IMR-90 (cell line): ENCODE data around the gene FOXC2. TPM values are rescaled to one million over a fixed set of nuclear protein-coding genes. Genes with fewer than 3 reads are reported as not detected.

Source experiments
- ATAC-seq: fragments of 200-7000 bp; cut with Tn5 transposase; 2 replicates; pipeline ENCODE4 v1.9.1; 2020; ENCODE audit warnings: low read depth, mild to moderate bottlenecking, moderate library complexity
- BruUV-seq: library from RNA; stranded (reverse); fragments of 400-500 nt; replicated peaks from 2 replicates; lab custom pipeline; 2021; lab: Mats Ljungman, UMichigan
- CTCF ChIA-PET: fragments of 300-600 bp; formaldehyde crosslinking; extraction: SDS; loops from one replicate; lab custom pipeline; 2021; ENCODE audit warnings: antibody characterized with exemption; lab: Yijun Ruan, JAX
- POLR2A ChIA-PET: fragments of 300-600 bp; sonication (Branson Sonifier 250); formaldehyde crosslinking; loops from one replicate; lab custom pipeline; 2022; ENCODE audit warnings: antibody characterized with exemption; ENCODE audit not compliant: unreplicated experiment; lab: Charles Lee
- DNase-seq: peaks from one replicate; pipeline ENCODE4 v3.0.0; 2013
- H2AFZ ChIP-seq: replicated peaks from 2 replicates; pipeline ENCODE3; 2013; ENCODE audit warnings: low read length, mild to moderate bottlenecking; ENCODE audit not compliant: poor library complexity
- H2AK5ac ChIP-seq: 2 replicates; pipeline ENCODE4 v1.6.1; 2013; ENCODE audit warnings: low read depth, low read length, inconsistent platforms
- H2AK9ac ChIP-seq: replicated peaks from 2 replicates; pipeline ENCODE3; 2013; ENCODE audit warnings: mild to moderate bottlenecking, low read depth, low read length, moderate library complexity; ENCODE audit not compliant: poor library complexity
- H2BK120ac ChIP-seq: 2 replicates; pipeline ENCODE4 v1.6.1; 2013; ENCODE audit warnings: low read depth, low read length, inconsistent platforms
- H2BK15ac ChIP-seq: 3 replicates; pipeline ENCODE4 v1.6.1; 2013; ENCODE audit warnings: low read depth, low read length, inconsistent platforms
- H2BK20ac ChIP-seq: 2 replicates; pipeline ENCODE4 v1.6.1; 2013; ENCODE audit warnings: low read depth, mild to moderate bottlenecking, inconsistent platforms, low read length, moderate library complexity
- H2BK5ac ChIP-seq: 2 replicates; pipeline ENCODE4 v1.6.1; 2013; ENCODE audit warnings: mild to moderate bottlenecking, low read depth, low read length, inconsistent platforms; ENCODE audit not compliant: poor library complexity, severe bottlenecking
- H3K14ac ChIP-seq: replicated peaks from 2 replicates; pipeline ENCODE4 v1.6.1; 2013; ENCODE audit warnings: low read depth, low read length, inconsistent platforms
- H3K18ac ChIP-seq: 2 replicates; pipeline ENCODE4 v1.6.1; 2013; ENCODE audit warnings: low read depth, low read length, control low read depth
- H3K23ac ChIP-seq: 2 replicates; pipeline ENCODE4 v1.6.1; 2013; ENCODE audit warnings: low read depth, low read length, inconsistent platforms
- H3K27ac ChIP-seq: 2 replicates; pipeline ENCODE4 v1.5.1; 2013; ENCODE audit warnings: mild to moderate bottlenecking, control low read depth, low read length; ENCODE audit not compliant: insufficient read depth
- H3K27me3 ChIP-seq: 2 replicates; pipeline ENCODE4 v1.6.1; 2013; ENCODE audit warnings: low read length; ENCODE audit not compliant: control insufficient read depth, insufficient read depth
- H3K36me3 ChIP-seq: 2 replicates; pipeline ENCODE4 v1.6.1; 2013; ENCODE audit warnings: low read length, mixed read lengths; ENCODE audit not compliant: control insufficient read depth, insufficient read depth
- H3K4ac ChIP-seq: 2 replicates; pipeline ENCODE4 v1.6.1; 2013; ENCODE audit warnings: low read depth, low read length, inconsistent platforms
- H3K4me1 ChIP-seq: 2 replicates; pipeline ENCODE4 v1.6.1; 2013; ENCODE audit warnings: low read length, mixed read lengths; ENCODE audit not compliant: control insufficient read depth, insufficient read depth
- H3K4me2 ChIP-seq: 2 replicates; pipeline ENCODE4 v1.6.1; 2013; ENCODE audit warnings: low read depth, mild to moderate bottlenecking, control low read depth, low read length, moderate library complexity
- H3K4me3 ChIP-seq: 2 replicates; pipeline ENCODE4 v1.5.1; 2013; ENCODE audit warnings: low read depth, mild to moderate bottlenecking, control low read depth, low read length, moderate library complexity; ENCODE audit not compliant: insufficient read depth
- H3K56ac ChIP-seq: 2 replicates; pipeline ENCODE4 v1.6.1; 2013; ENCODE audit warnings: low read length, inconsistent platforms; ENCODE audit not compliant: insufficient read depth; ENCODE audit errors: extremely low read depth
- H3K79me1 ChIP-seq, 2 experiments: 2 replicates each; pipeline ENCODE4 v1.6.1; 2013; ENCODE audit warnings: low read length in 2 of 2, inconsistent platforms in 1 of 2, low read depth in 1 of 2
- H3K9ac ChIP-seq: 2 replicates; pipeline ENCODE4 v1.6.1; 2013; ENCODE audit warnings: low read depth, low read length, control low read depth
- H3K9me1 ChIP-seq: 2 replicates; pipeline ENCODE4 v1.6.1; 2013; ENCODE audit warnings: low read length, inconsistent platforms; ENCODE audit not compliant: insufficient read depth
- H3K9me3 ChIP-seq: 2 replicates; pipeline ENCODE4 v1.6.1; 2013; ENCODE audit warnings: low read length; ENCODE audit not compliant: control insufficient read depth, insufficient read depth
- H4K20me1 ChIP-seq: 2 replicates; pipeline ENCODE4 v1.6.1; 2013; ENCODE audit warnings: low read length, inconsistent platforms; ENCODE audit not compliant: insufficient read depth
- H4K5ac ChIP-seq: 2 replicates; pipeline ENCODE4 v1.6.1; 2013; ENCODE audit warnings: mild to moderate bottlenecking, low read depth, low read length, control low read depth
- H4K8ac ChIP-seq, 2 experiments: 2 replicates each; pipeline ENCODE4 v1.6.1; 2013; ENCODE audit warnings: low read depth in 2 of 2, low read length in 2 of 2, control low read depth in 1 of 2, inconsistent platforms in 1 of 2
- H4K91ac ChIP-seq: 2 replicates; pipeline ENCODE4 v1.6.1; 2013; ENCODE audit warnings: low read depth, low read length, inconsistent platforms; ENCODE audit not compliant: insufficient read depth
- BHLHE40 ChIP-seq: fragments of 150-350 bp; IDR thresholded peaks from 2 replicates; pipeline ENCODE4 v1.6.1; 2016; ENCODE audit warnings: mild to moderate bottlenecking, low read depth, low read length
- CHD1 ChIP-seq: IDR thresholded peaks from 2 replicates; pipeline ENCODE4 v1.6.1; 2012; ENCODE audit warnings: low read depth, low read length, improper control_type of control experiment
- CTCF ChIP-seq: conservative IDR thresholded peaks from 2 replicates; pipeline ENCODE4 v1.5.1; 2012; ENCODE audit warnings: mild to moderate bottlenecking, low read depth, low read length, improper control_type of control experiment
- FOS ChIP-seq: fragments of 150-350 bp; IDR thresholded peaks from 2 replicates; pipeline ENCODE4 v1.6.1; 2016; ENCODE audit warnings: low read depth, low read length
- MAFK ChIP-seq: IDR thresholded peaks from 2 replicates; pipeline ENCODE4 v1.6.1; 2012; ENCODE audit warnings: low read depth, low read length, improper control_type of control experiment
- MXI1 ChIP-seq: IDR thresholded peaks from 2 replicates; pipeline ENCODE4 v1.6.1; 2012; ENCODE audit warnings: low read depth, mild to moderate bottlenecking, low read length, moderate library complexity, borderline replicate concordance
- NFE2L2 ChIP-seq: fragments of 150-350 bp; IDR thresholded peaks from 2 replicates; pipeline ENCODE4 v1.6.1; 2016; ENCODE audit warnings: low read depth, mild to moderate bottlenecking, low read length
- POLR2A ChIP-seq: IDR thresholded peaks from 2 replicates; pipeline ENCODE4 v1.6.1; 2012; ENCODE audit warnings: mild to moderate bottlenecking, low read depth, low read length
- RAD21 ChIP-seq: IDR thresholded peaks from 2 replicates; pipeline ENCODE4 v1.6.1; 2012; ENCODE audit warnings: low read length, improper control_type of control experiment
- RFX5 ChIP-seq: IDR thresholded peaks from 2 replicates; pipeline ENCODE4 v1.8.0; 2012; ENCODE audit warnings: low read depth, mild to moderate bottlenecking, low read length, moderate library complexity
- SMC3 ChIP-seq: fragments of 150-350 bp; IDR thresholded peaks from 2 replicates; pipeline ENCODE4 v1.6.1; 2016; ENCODE audit warnings: low read depth, mild to moderate bottlenecking, antibody characterized with exemption, low read length, moderate library complexity
- USF2 ChIP-seq: fragments of 150-350 bp; IDR thresholded peaks from 2 replicates; pipeline ENCODE4 v1.6.1; 2017; ENCODE audit warnings: mild to moderate bottlenecking, antibody characterized with exemption, low read length, low read depth
- WGBS, 2 experiments: methylation state at CpG; one replicate each; pipeline versions ENCODE4 v1.1.5 to v1.1.7; 2013; ENCODE audit warnings: missing lambda C conversion rate in 2 of 2; ENCODE audit not compliant: insufficient read length in 1 of 2; ENCODE audit errors: extremely low coverage in 2 of 2; 5-methylcytosine and 5-hydroxymethylcytosine counted together
- dilution Hi-C: fragments of 300-500 bp; cut with HindIII; formaldehyde crosslinking; loops from one replicate; pipeline ENCODE4 v1.14.3; 2018; ENCODE audit warnings: low sequenced_read_pairs; ENCODE audit not compliant: unreplicated experiment
- in situ Hi-C: fragments of 300-500 bp; cut with MboI; formaldehyde crosslinking; loops from 3 replicates; pipeline ENCODE4 v1.14.3; 2019; ENCODE audit warnings: low sequenced_read_pairs, inconsistent platforms, mixed read lengths
- intact Hi-C: fragments of 100-400 bp; cut with micrococcal nuclease; formaldehyde crosslinking; loops from 2 replicates; pipeline ENCODE4 v1.10.0; 2022
- polyA plus RNA-seq, 3 experiments: library from polyadenylated mRNA; depleted of rRNA; stranded (reverse); fragments of >200 nt; gene quantifications; 2 replicates each; pipeline ENCODE4 v1.2.3, GENCODE V29; 2012; ENCODE audit warnings: low replicate concordance in 1 of 3
- total RNA-seq: library from RNA; depleted of rRNA; stranded (reverse); fragments of >200 nt; gene quantifications from 2 replicates; pipeline ENCODE4 v1.2.3, GENCODE V29; 2012
- TF ChIP-seq, protein P1 (sequence below): fragments of 150-350 bp; IDR thresholded peaks from 2 replicates; pipeline ENCODE4 v1.6.1; 2016; ENCODE audit warnings: low read depth, mild to moderate bottlenecking, low read length, moderate library complexity, borderline replicate concordance

The FOXC2 gene
- total and polyA plus RNA-seq, 2 of the 4 experiments (the other 2 are of a cell fraction) = 0.90 to 6.4 TPM

DNA sequence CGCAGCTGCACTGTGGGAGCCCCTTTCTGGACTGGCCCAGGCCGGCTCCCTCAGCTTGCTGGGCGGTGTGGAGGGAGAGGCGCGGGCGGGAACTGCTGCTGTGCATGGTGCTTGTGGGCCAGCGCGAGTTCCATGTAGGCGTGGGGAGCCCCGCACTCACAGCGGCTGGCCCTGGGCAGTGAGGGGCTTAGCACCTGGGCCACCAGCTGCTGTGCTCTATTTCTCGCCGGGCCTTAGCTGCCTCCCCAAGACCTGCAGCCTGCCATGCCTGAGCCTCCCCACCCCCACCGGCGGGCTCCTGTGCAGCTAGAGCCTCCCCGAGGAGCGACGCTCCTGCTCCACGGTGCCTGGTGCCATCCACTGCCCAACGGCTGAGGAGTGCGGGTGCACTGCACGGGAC, 13.3 kb upstream of the FOXC2 start:
- H3K79me1 ChIP-seq = peaks cover 18 to 43% of the 10 kb centered on the region in 2 experiments
- no peak overlapping the region for H4K91ac ChIP-seq
- in situ Hi-C loops = no loop called here
- peaks cover 19% of the 10 kb centered on the region for H3K36me3 ChIP-seq
- H4K20me1 ChIP-seq = no peaks in the 10 kb centered on the region
- dilution Hi-C loops = no loop called here
- WGBS, 2 experiments = 100% methylated on average over 6 of the region's 22 CpGs; no CpG with 5 or more reads in 1 of the 2 experiments
- no peak overlapping the region for H2BK20ac ChIP-seq
- no peak overlapping the region for H3K4me3 ChIP-seq
- ATAC-seq (no peak), DNase-seq (no peak)
- no peak overlapping the region for H2BK5ac ChIP-seq
- no peak overlapping the region for H3K4ac ChIP-seq
- no peak overlapping the region for H2AK9ac ChIP-seq
- peaks cover 7% of the 10 kb centered on the region for H3K9me1 ChIP-seq
- H2BK120ac ChIP-seq = no peak overlapping the region
- no TSS peak for BruUV-seq
- no peaks in the 10 kb centered on the region for H3K9me3 ChIP-seq
- H3K56ac ChIP-seq = no peak overlapping the region
- no peak overlapping the region for H3K14ac ChIP-seq
- no peaks in the 10 kb centered on the region for H3K27me3 ChIP-seq
- H3K18ac ChIP-seq = no peak overlapping the region
- ChIA-PET CTCF (no interaction called here), POLR2A (no interaction called here)
- H3K4me1 ChIP-seq = peaks cover 7% of the 10 kb centered on the region; the same call in 1 of the 2 replicates
- H2AFZ ChIP-seq = no peak overlapping the region
- TF ChIP-seq CTCF = no peak
- TF ChIP-seq, protein P1, sequence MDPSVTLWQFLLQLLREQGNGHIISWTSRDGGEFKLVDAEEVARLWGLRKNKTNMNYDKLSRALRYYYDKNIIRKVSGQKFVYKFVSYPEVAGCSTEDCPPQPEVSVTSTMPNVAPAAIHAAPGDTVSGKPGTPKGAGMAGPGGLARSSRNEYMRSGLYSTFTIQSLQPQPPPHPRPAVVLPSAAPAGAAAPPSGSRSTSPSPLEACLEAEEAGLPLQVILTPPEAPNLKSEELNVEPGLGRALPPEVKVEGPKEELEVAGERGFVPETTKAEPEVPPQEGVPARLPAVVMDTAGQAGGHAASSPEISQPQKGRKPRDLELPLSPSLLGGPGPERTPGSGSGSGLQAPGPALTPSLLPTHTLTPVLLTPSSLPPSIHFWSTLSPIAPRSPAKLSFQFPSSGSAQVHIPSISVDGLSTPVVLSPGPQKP = no peak
- no peak for TF ChIP-seq NFE2L2
- TF ChIP-seq USF2 = no peak
- TF ChIP-seq SMC3 = no peak
- no peak for TF ChIP-seq CHD1
- TF ChIP-seq FOS = no peak
- no peak for TF ChIP-seq BHLHE40
- TF ChIP-seq MAFK = no peak
- no peak for TF ChIP-seq RFX5
- TF ChIP-seq MXI1 = no peak
- TF ChIP-seq RAD21 = no peak
- TF ChIP-seq POLR2A = no peak
- no peak overlapping the region for H4K8ac ChIP-seq
- H2AK5ac ChIP-seq = no peak overlapping the region
- no peak overlapping the region for H2BK15ac ChIP-seq
- H4K5ac ChIP-seq = no peak overlapping the region
- intact Hi-C loops = no loop called here
- H3K27ac ChIP-seq = no peak overlapping the region
- H3K23ac ChIP-seq = no peak overlapping the region
- H3K4me2 ChIP-seq = no peak overlapping the region
- H3K9ac ChIP-seq = no peak overlapping the region
